A549 (cell line): Measurements from ENCODE around the gene MAPK4. TPM values are rescaled to one million over a fixed set of nuclear protein-coding genes. Genes with fewer than 3 reads are reported as not detected.
"Not testable (repeated sequence)": the region's sequence is repeated elsewhere in the genome, so short reads cannot be mapped to it uniquely, and the experiment has no call there.

Experiments used
- ATAC-seq, 2 experiments: fragments of 200-7000 bp in 1 of 2; fragments of >200 bp in 1 of 2; cut with Nextera tagmentation in 1 of 2; cut with Tn5 transposase in 1 of 2; 3 replicates each; pipeline versions ENCODE4 v1.8.0 to v1.9.1; 2018 to 2020; ENCODE audit warnings: mild to moderate bottlenecking in 1 of 2, moderate library complexity in 1 of 2
- CTCF ChIA-PET: fragments of 300-600 bp; sonication (Branson Sonifier 250); formaldehyde crosslinking; extraction: SDS; loops from one replicate; lab custom pipeline; 2021; ENCODE audit warnings: antibody characterized with exemption, inconsistent platforms; lab: Yijun Ruan, JAX
- POLR2A ChIA-PET: fragments of 350-600 bp; formaldehyde crosslinking; extraction: SDS; loops from one replicate; lab custom pipeline; 2021; ENCODE audit warnings: antibody characterized with exemption, inconsistent platforms; lab: Yijun Ruan, JAX
- DNase-seq, 2 experiments: peaks; one replicate each; pipeline versions ENCODE4 v3.0.0 to v3.0.0-alpha.2; 2011 to 2016; ENCODE audit warnings: low read depth in 1 of 2, low spot score in 1 of 2
- FAIRE-seq: peaks from 2 replicates; lab custom pipeline; 2011; peaks lifted over from hg19 to GRCh38; lab: Jason Lieb, UNC
- H3K27ac ChIP-seq, 2 experiments: fragments of >200 bp; sonication (Bioruptor Twin); formaldehyde crosslinking; 3 replicates each; pipeline ENCODE4 v1.5.1; 2016 to 2017
- H3K4me1 ChIP-seq: fragments of >200 bp; sonication (Bioruptor Twin); formaldehyde crosslinking; 3 replicates; pipeline ENCODE4 v1.6.1; 2016
- H3K4me2 ChIP-seq: fragments of >200 bp; sonication (Bioruptor Twin); formaldehyde crosslinking; 3 replicates; pipeline ENCODE4 v1.6.1; 2016
- H3K4me3 ChIP-seq: fragments of >200 bp; sonication (Bioruptor Twin); formaldehyde crosslinking; 3 replicates; pipeline ENCODE4 v1.5.1; 2016
- H3K9me3 ChIP-seq: fragments of >200 bp; sonication (Bioruptor Twin); formaldehyde crosslinking; 3 replicates; pipeline ENCODE4 v1.6.1; 2016
- CEBPB ChIP-seq, 2 experiments: fragments of >200 bp in 1 of 2; sonication (Bioruptor Twin) in 1 of 2; formaldehyde crosslinking in 1 of 2; IDR thresholded peaks; 2 replicates each; pipeline ENCODE4 v1.6.1; 2012 to 2016
- EHMT2 ChIP-seq: fragments of 200-600 bp; sonication (generic); IDR thresholded peaks from 2 replicates; pipeline ENCODE4 v1.6.1; 2016; ENCODE audit warnings: antibody characterized with exemption, low read depth, mild to moderate bottlenecking, moderate library complexity
- ELK1 ChIP-seq: fragments of 150-350 bp; IDR thresholded peaks from 2 replicates; pipeline ENCODE4 v1.6.1; 2014; ENCODE audit warnings: low read depth, mild to moderate bottlenecking, low read length
- EP300 ChIP-seq, 2 experiments: fragments of >200 bp; sonication (Bioruptor Twin); formaldehyde crosslinking; IDR thresholded peaks; 2 replicates in 1 of 2; 3 replicates in 1 of 2; pipeline ENCODE4 v1.6.1; 2016 to 2017
- GATA3 ChIP-seq: IDR thresholded peaks from 2 replicates; pipeline ENCODE4 v1.6.1; 2012; ENCODE audit warnings: borderline replicate concordance
- HES2 ChIP-seq: fragments of >200 bp; sonication (Bioruptor Twin); formaldehyde crosslinking; IDR thresholded peaks from 2 replicates; pipeline ENCODE4 v1.6.1; 2016
- HMGXB4 ChIP-seq: fragments of 250-450 bp; sonication (Bioruptor Pico); IDR thresholded peaks from 2 replicates; pipeline ENCODE4 v1.5.0; 2021; ENCODE audit warnings: mild to moderate bottlenecking, moderate library complexity, borderline replicate concordance
- HOXA7 ChIP-seq: fragments of 250-450 bp; sonication (Bioruptor Pico); IDR thresholded peaks from 2 replicates; pipeline ENCODE4 v1.5.0; 2020; ENCODE audit warnings: mild to moderate bottlenecking, moderate library complexity
- HOXB13 ChIP-seq: fragments of 250-450 bp; sonication (Bioruptor Pico); IDR thresholded peaks from 2 replicates; pipeline ENCODE4 v1.5.0; 2020; ENCODE audit warnings: low read depth, mild to moderate bottlenecking, moderate library complexity
- MAX ChIP-seq: IDR thresholded peaks from 2 replicates; pipeline ENCODE4 v1.6.1; 2012
- MAZ ChIP-seq: fragments of 150-350 bp; IDR thresholded peaks from 2 replicates; pipeline ENCODE4 v1.6.1; 2014; ENCODE audit warnings: antibody characterized with exemption, low read depth, low read length, borderline replicate concordance
- POLR2A ChIP-seq: IDR thresholded peaks from 2 replicates; pipeline ENCODE4 v1.6.1; 2012; ENCODE audit warnings: mild to moderate bottlenecking, low read length
- RAD21 ChIP-seq, 2 experiments: fragments of >200 bp in 1 of 2; sonication (Bioruptor Twin) in 1 of 2; formaldehyde crosslinking in 1 of 2; IDR thresholded peaks in 1 of 2; conservative IDR thresholded peaks in 1 of 2; 2 replicates in 1 of 2; 3 replicates in 1 of 2; pipeline ENCODE4 v1.6.1; 2012 to 2018; ENCODE audit warnings: inconsistent platforms in 1 of 2
- RARB ChIP-seq: fragments of 250-450 bp; sonication (Bioruptor Pico); IDR thresholded peaks from 2 replicates; pipeline ENCODE4 v1.8.0; 2021; ENCODE audit warnings: mild to moderate bottlenecking, moderate library complexity
- RCOR1 ChIP-seq: fragments of 150-350 bp; IDR thresholded peaks from 2 replicates; pipeline ENCODE4 v1.6.1; 2014; ENCODE audit warnings: antibody characterized with exemption, low read length, low read depth
- RFX5 ChIP-seq: fragments of 450-650 bp; IDR thresholded peaks from 2 replicates; pipeline ENCODE4 v1.7.1; 2014; ENCODE audit warnings: antibody characterized with exemption, mild to moderate bottlenecking, moderate library complexity
- ZFP36 ChIP-seq: fragments of 450-650 bp; IDR thresholded peaks from 2 replicates; pipeline ENCODE4 v1.6.1; 2014; ENCODE audit warnings: borderline replicate concordance; ENCODE audit not compliant: partially characterized antibody
- WGBS: methylation state at CpG from one replicate; pipeline ENCODE4 v1.1.6; 2017; ENCODE audit errors: missing lambda C conversion rate; 5-methylcytosine and 5-hydroxymethylcytosine counted together
- polyA minus RNA-seq: library from RNA; depleted of rRNA, polyadenylated mRNA; stranded (reverse); fragments of >200 nt; gene quantifications from 2 replicates; pipeline ENCODE4 v1.2.3, GENCODE V29; 2011; rRNA and poly(A)+ RNA removed
- polyA plus RNA-seq, 4 experiments: library from polyadenylated mRNA; depleted of rRNA in 3 of 4; stranded (reverse); fragments of >200 nt; fragmentation: RNase III in 1 of 4; extraction: RNeasy Plus Mini Kit Qiagen cat#74134 plus additional on column Dnase treatment in 1 of 4; gene quantifications; 2 replicates in 3 of 4; 3 replicates in 1 of 4; pipeline ENCODE4 v1.2.3, GENCODE V29; 2011 to 2017

MAPK4 gene
- polyA plus RNA-seq (2011; rRNA removed) (0.03 TPM in 1 of 2 replicates, not detected in the other), polyA plus RNA-seq (2017; fragmentation: RNase III; extraction: RNeasy Plus Mini Kit Qiagen cat#74134 plus additional on column Dnase treatment) (0.01 to 0.04 TPM (median 0.03 TPM) in 3 replicates), polyA minus RNA-seq (0.08 TPM in 1 of 2 replicates, not detected in the other)
- polyA plus RNA-seq (2012; cell fraction: cytosol; rRNA removed) = not detected in 2 replicates
- polyA plus RNA-seq (2012; cell fraction: nucleus; rRNA removed) = not detected in 2 replicates

- peak within 1 kb of the TSS; percentile 98 for H3K4me2 ChIP-seq
- 2% methylated on average over 23 of the region's 109 CpGs for WGBS
- POLR2A ChIA-PET = interaction anchor here (0.5 kb wide), 1 partner anchor 216 kb away, joined by 5 read pairs; no protein-coding TSS in a partner anchor
- no peak for FAIRE-seq
- TF ChIP-seq HES2 (no peak), ELK1 (no peak), MAZ (no peak), POLR2A (no peak), ZFP36 (no peak), EP300 (IDR thresholded peaks at IDR 0.05) (no peak), GATA3 (no peak), RFX5 (no peak), HOXA7 (CRISPR knock-in tag) (no peak)
- peak within 1 kb of the TSS; percentile 52 for H3K4me3 ChIP-seq
- H3K27ac ChIP-seq = peak within 1 kb of the TSS in 1 of 2 experiments; percentile 17; a peak in 3 of 6 replicates
- CTCF ChIA-PET = no interaction called here
- H3K4me1 ChIP-seq = peaks cover 8% of the 10 kb centered on the region
- H3K9me3 ChIP-seq = peaks cover 10% of the 10 kb centered on the region; the same call in 2 of the 3 replicates
- DNase-seq = no peak
- peak; percentile 70 to 72 for ATAC-seq
Observed at GRCh38 chr18:50559752-50560680, at the start of gene MAPK4. MAPK4 (plus strand) TSS chr18:50560087; CDS start chr18:50663959, 103,872 bp downstream.

- POLR2A ChIA-PET, H3K4me3 ChIP-seq, DNase-seq, H3K4me1 ChIP-seq, CTCF ChIA-PET, FAIRE-seq, H3K9me3 ChIP-seq, ATAC-seq, H3K4me2 ChIP-seq, H3K27ac ChIP-seq: not testable (repeated sequence)
- 6% methylated on average over 5 of the region's 5 CpGs for WGBS
Observed at GRCh38 chr18:50517277-50517676, 42.6 kb upstream of the MAPK4 start.

- POLR2A ChIA-PET = no interaction called here
- ATAC-seq = no peak
- 42% methylated on average over 4 of the region's 4 CpGs for WGBS
Observed at GRCh38 chr18:50518787-50519546, 40.9 kb upstream of the MAPK4 start.

More at GRCh38 chr18:50518787-50519546, 40.9 kb upstream of the MAPK4 start:
- TF ChIP-seq RCOR1 (no peak), MAX (no peak), EHMT2 (no peak), RARB (CRISPR knock-in tag) (no peak), HMGXB4 (no peak), HOXA7 (CRISPR knock-in tag) (no peak), RAD21 (conservative IDR thresholded peaks at IDR 0.05 in 1 of 2, IDR thresholded peaks at IDR 0.05 in 1 of 2) (no peak), CEBPB (IDR thresholded peaks at IDR 0.05) (no peak), HOXB13 (CRISPR knock-in tag) (no peak)
- TF ChIP-seq, all 56 proteins: peak for 0
- H3K4me2 ChIP-seq = no peak overlapping the region
- H3K27ac ChIP-seq = no peak overlapping the region
- H3K4me1 ChIP-seq = no peaks in the 10 kb centered on the region
- DNase-seq (no peak), FAIRE-seq (no peak)
- no peak overlapping the region for H3K4me3 ChIP-seq
- H3K9me3 ChIP-seq = no peaks in the 10 kb centered on the region
- CTCF ChIA-PET = no interaction called here
